ENCODE results near the gene FAM156A.
"Not testable (repeated sequence)": the region's sequence is repeated elsewhere in the genome, so short reads cannot be mapped to it uniquely, and the experiment has no call there.

Gene FAM156A

DNA sequence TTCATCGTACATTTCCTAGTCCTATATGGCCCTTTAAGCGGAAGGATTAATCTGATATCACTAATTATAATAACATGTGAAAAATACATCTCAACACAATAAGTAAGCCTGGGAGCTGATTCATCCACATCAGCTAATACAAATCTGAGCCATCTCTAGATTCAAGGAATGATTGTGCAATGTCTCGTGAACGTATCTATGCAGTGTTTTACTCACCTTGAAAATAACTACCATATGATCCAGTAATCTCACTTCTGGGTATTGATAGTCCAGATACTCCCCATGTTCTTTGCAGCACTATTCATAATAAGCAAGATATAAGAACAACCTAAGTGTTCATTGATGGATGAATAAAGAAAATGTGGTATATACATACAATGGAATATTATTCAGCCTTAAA lies 17.6 kb downstream of the FAM156A start:
- not testable (repeated sequence) for H3K9me3 ChIP-seq (replicated peaks in 1 of 2; ENCODE audit: control insufficient read depth in 2 of 2, insufficient read depth in 1 of 2, low read depth in 1 of 2, low read length in 2 of 2); H2AFZ ChIP-seq (ENCODE audit: low read length); H3K14ac ChIP-seq (ENCODE audit: low read length)

DNA sequence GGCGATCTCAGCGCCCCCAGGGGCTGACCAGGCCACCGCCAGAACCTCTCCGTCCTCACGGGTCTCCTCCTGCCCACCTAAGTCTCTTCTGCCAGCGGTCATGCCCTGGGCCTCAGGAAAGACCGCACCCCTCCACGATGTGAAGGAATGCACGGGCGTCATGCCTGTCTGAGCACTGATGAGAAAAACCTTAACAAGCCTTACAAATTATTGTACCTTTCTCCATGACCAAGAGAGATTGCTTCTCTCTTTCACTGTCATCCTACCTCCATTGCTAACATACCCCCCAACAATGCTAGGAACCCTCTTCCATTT lies 22.9 kb downstream of the FAM156A start:
- peak overlapping the region; percentile 71 for H3K14ac ChIP-seq (ENCODE audit: low read length)
- H3K9me3 ChIP-seq (replicated peaks in 1 of 2; ENCODE audit: control insufficient read depth in 2 of 2, insufficient read depth in 1 of 2, low read depth in 1 of 2, low read length in 2 of 2); H4K91ac ChIP-seq (ENCODE audit: low read depth, low read length, poor library complexity); H3K4me1 ChIP-seq (ENCODE audit: control insufficient read depth in 2 of 2, insufficient read depth in 1 of 2, low read depth in 1 of 2, low read length in 2 of 2); DNase-seq (ENCODE audit: low spot score); H2BK12ac ChIP-seq (ENCODE audit: low read length); H2BK120ac ChIP-seq (ENCODE audit: low read depth, low read length); H3K36me3 ChIP-seq (replicated peaks in 1 of 2; ENCODE audit: control insufficient read depth in 2 of 2, insufficient read depth in 2 of 2, low read length in 2 of 2); H3K27me3 ChIP-seq (ENCODE audit: control insufficient read depth in 3 of 3, insufficient read depth in 3 of 3, low read depth in 1 of 3, low read length in 3 of 3); H3K79me1 ChIP-seq (ENCODE audit: low read depth, low read length); H2BK15ac ChIP-seq (ENCODE audit: low read length): not testable (repeated sequence)
- H2AK5ac ChIP-seq (ENCODE audit: low read depth, low read length), result peak overlapping the region; percentile 70
- peak overlapping the region; percentile 43 for H3K23ac ChIP-seq (ENCODE audit: low read depth, low read length, poor library complexity)
- peak overlapping the region; percentile 87 for H2BK5ac ChIP-seq (ENCODE audit: low read length)
- peak overlapping the region; percentile 43 for H4K8ac ChIP-seq (ENCODE audit: low read depth, low read length)
- peak overlapping the region; percentile 54 for H3K4me2 ChIP-seq (ENCODE audit: insufficient read depth, low read length, poor library complexity, severe bottlenecking)
- H3K9ac ChIP-seq (ENCODE audit: low read depth, low read length, poor library complexity), result peak overlapping the region; percentile 97
- peak overlapping the region; percentile 95 for H3K18ac ChIP-seq (ENCODE audit: low read length)
- peak overlapping the region; percentile 76 for H2AFZ ChIP-seq (ENCODE audit: low read length)
- peak overlapping the region; percentile 57 to 89 for H3K4me3 ChIP-seq (ENCODE audit: low read length in 2 of 2)
- H3K27ac ChIP-seq (replicated peaks; ENCODE audit: low read length), result peak overlapping the region; percentile 90
- no CpG with 5 or more reads among the region's 10 CpGs for WGBS, 2 donors (ENCODE audit: extremely low coverage in 2 of 2, insufficient read length in 2 of 2, insufficient replicate concordance in 1 of 2)
- peak overlapping the region; percentile 23 for H3K4ac ChIP-seq (ENCODE audit: low read length)

More for the DNA sequence above, 17.6 kb downstream of the FAM156A start:
- not testable (repeated sequence) for H3K9ac ChIP-seq (ENCODE audit: low read depth, low read length, poor library complexity); H4K91ac ChIP-seq (ENCODE audit: low read depth, low read length, poor library complexity); H4K8ac ChIP-seq (ENCODE audit: low read depth, low read length); H3K27me3 ChIP-seq (ENCODE audit: control insufficient read depth in 3 of 3, insufficient read depth in 3 of 3, low read depth in 1 of 3, low read length in 3 of 3); H3K27ac ChIP-seq (replicated peaks; ENCODE audit: low read length); H3K4me2 ChIP-seq (ENCODE audit: insufficient read depth, low read length, poor library complexity, severe bottlenecking); H2BK5ac ChIP-seq (ENCODE audit: low read length); H3K36me3 ChIP-seq (replicated peaks in 1 of 2; ENCODE audit: control insufficient read depth in 2 of 2, insufficient read depth in 2 of 2, low read length in 2 of 2); H2BK120ac ChIP-seq (ENCODE audit: low read depth, low read length); H2BK12ac ChIP-seq (ENCODE audit: low read length); H3K23ac ChIP-seq (ENCODE audit: low read depth, low read length, poor library complexity); H3K4ac ChIP-seq (ENCODE audit: low read length); H3K79me1 ChIP-seq (ENCODE audit: low read depth, low read length); H3K4me1 ChIP-seq (ENCODE audit: control insufficient read depth in 2 of 2, insufficient read depth in 1 of 2, low read depth in 1 of 2, low read length in 2 of 2); H3K18ac ChIP-seq (ENCODE audit: low read length); DNase-seq (ENCODE audit: low spot score); H2AK5ac ChIP-seq (ENCODE audit: low read depth, low read length); H2BK15ac ChIP-seq (ENCODE audit: low read length); H3K4me3 ChIP-seq (ENCODE audit: low read length in 2 of 2)
- no CpG with 5 or more reads among the region's 4 CpGs for WGBS, 2 donors (ENCODE audit: extremely low coverage in 2 of 2, insufficient read length in 2 of 2, insufficient replicate concordance in 1 of 2)

DNA sequence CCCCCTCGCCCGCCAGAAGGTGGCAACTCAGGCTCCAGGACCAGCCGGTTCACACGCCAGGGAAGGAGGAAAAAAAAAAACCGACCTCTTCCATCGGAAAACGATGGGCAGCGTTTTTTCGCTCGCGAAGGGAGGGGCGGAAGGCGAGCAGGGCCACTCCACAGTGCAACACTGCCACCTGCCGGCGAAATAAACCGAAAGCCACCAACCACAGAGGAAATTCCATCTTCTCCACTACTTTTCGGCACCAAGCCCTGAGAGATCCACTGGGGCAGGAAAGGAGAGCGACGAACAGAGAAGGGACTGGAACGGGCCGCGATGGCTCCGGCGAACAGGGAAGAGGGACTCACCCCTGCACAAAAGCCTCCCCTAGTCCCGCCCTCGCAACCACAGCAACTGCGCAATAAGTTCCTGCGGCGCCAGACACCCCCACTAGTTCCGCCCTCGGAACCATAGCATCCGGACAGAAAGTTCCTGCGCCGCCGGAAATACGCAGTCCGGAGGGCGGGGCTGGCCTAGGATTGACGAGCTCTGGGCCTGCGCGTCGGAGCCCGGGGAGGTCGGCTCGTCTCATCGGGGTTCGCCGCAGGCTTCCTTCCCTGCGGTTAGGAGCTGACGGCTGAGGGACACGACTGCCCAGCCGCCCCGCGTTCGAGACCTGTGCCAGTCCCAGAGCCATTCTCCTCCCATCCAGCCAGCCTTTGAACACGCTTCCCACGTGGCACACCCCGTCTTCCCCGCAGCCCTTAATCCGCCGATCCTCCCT lies 23.4 kb downstream of the FAM156A start:
- WGBS, 2 donors (ENCODE audit: extremely low coverage in 2 of 2, insufficient read length in 2 of 2, insufficient replicate concordance in 1 of 2), result no CpG with 5 or more reads among the region's 61 CpGs
- H4K91ac ChIP-seq (ENCODE audit: low read depth, low read length, poor library complexity), result no peak overlapping the region
- H2AK5ac ChIP-seq (ENCODE audit: low read depth, low read length), result peak overlapping the region; percentile 70

DNA sequence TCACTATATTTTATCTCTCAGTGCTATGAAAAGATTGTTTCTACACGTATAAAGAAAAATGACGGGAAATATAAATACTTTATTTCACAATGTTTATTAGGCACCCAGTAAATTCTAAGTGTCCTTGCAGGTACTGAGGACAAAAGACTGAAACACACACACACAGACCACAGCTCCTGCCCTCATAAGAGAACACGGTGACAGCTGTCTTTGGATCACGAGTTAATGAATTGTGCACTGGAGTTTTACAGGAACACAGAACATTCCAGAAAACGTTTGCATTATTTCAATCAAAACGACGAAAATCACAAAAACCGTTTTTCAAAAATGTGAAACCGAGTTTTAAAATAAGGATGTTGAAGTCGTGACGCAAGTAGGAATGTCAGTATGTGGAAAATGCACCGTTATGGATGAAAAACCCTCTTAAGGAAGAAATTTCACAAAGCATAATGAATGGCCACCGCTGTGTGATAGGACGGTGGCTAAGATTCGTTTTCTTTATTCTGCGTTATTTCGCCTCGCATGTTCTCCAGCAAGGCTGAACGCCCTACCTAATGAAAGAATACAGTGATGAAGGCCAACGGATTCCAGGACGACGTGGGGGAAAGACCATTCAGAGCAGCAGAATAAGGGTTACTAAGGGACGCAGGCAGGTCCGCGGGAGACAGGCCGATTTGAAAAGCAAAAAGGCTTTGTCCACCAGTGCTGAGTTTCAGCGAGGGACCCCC lies 24.2 kb downstream of the FAM156A start:
- Histone ChIP-seq H2BK120ac (ENCODE audit: low read depth, low read length) (no peak overlapping the region), H3K4me2 (ENCODE audit: insufficient read depth, low read length, poor library complexity, severe bottlenecking) (peak overlapping the region; percentile 18), H2BK5ac (ENCODE audit: low read length) (no peak overlapping the region), H3K4me1 (ENCODE audit: control insufficient read depth in 2 of 2, insufficient read depth in 1 of 2, low read depth in 1 of 2, low read length in 2 of 2) (no peaks in the 10 kb centered on the region), H3K23ac (ENCODE audit: low read depth, low read length, poor library complexity) (no peak overlapping the region), H3K4me3 (ENCODE audit: low read length in 2 of 2) (peak overlapping the region; percentile 40 to 69), H3K4ac (ENCODE audit: low read length) (no peak overlapping the region), H2BK12ac (ENCODE audit: low read length) (no peak overlapping the region), H3K36me3 (replicated peaks in 1 of 2; ENCODE audit: control insufficient read depth in 2 of 2, insufficient read depth in 2 of 2, low read length in 2 of 2) (no peaks in the 10 kb centered on the region), H3K14ac (ENCODE audit: low read length) (no peak overlapping the region), H3K79me1 (ENCODE audit: low read depth, low read length) (no peaks in the 10 kb centered on the region), H4K91ac (ENCODE audit: low read depth, low read length, poor library complexity) (no peak overlapping the region), H2AFZ (ENCODE audit: low read length) (peak overlapping the region; percentile 42), H3K9ac (ENCODE audit: low read depth, low read length, poor library complexity) (peak overlapping the region; percentile 30), H3K27me3 (ENCODE audit: control insufficient read depth in 3 of 3, insufficient read depth in 3 of 3, low read depth in 1 of 3, low read length in 3 of 3) (no peaks in the 10 kb centered on the region), H2AK5ac (ENCODE audit: low read depth, low read length) (no peak overlapping the region), H2BK15ac (ENCODE audit: low read length) (no peak overlapping the region), H3K27ac (replicated peaks; ENCODE audit: low read length) (peak overlapping the region; percentile 98), H4K8ac (ENCODE audit: low read depth, low read length) (no peak overlapping the region), H3K9me3 (replicated peaks in 1 of 2; ENCODE audit: control insufficient read depth in 2 of 2, insufficient read depth in 1 of 2, low read depth in 1 of 2, low read length in 2 of 2) (no peaks in the 10 kb centered on the region), H3K18ac (ENCODE audit: low read length) (no peak overlapping the region)
- DNase-seq (ENCODE audit: low spot score), result no peak
- no CpG with 5 or more reads among the region's 27 CpGs for WGBS, 2 donors (ENCODE audit: extremely low coverage in 2 of 2, insufficient read length in 2 of 2, insufficient replicate concordance in 1 of 2)

More for the DNA sequence above, 23.4 kb downstream of the FAM156A start:
- Histone ChIP-seq H3K4ac (ENCODE audit: low read length) (peak overlapping the region; percentile 23), H3K4me3 (ENCODE audit: low read length in 2 of 2) (peak overlapping the region; percentile 57 to 89), H2AFZ (ENCODE audit: low read length) (peak overlapping the region; percentile 76), H3K79me1 (ENCODE audit: low read depth, low read length) (no peaks in the 10 kb centered on the region), H3K14ac (ENCODE audit: low read length) (peak overlapping the region; percentile 71), H3K4me1 (ENCODE audit: control insufficient read depth in 2 of 2, insufficient read depth in 1 of 2, low read depth in 1 of 2, low read length in 2 of 2) (no peaks in the 10 kb centered on the region), H2BK12ac (ENCODE audit: low read length) (no peak overlapping the region), H3K27me3 (ENCODE audit: control insufficient read depth in 3 of 3, insufficient read depth in 3 of 3, low read depth in 1 of 3, low read length in 3 of 3) (no peaks in the 10 kb centered on the region), H3K23ac (ENCODE audit: low read depth, low read length, poor library complexity) (peak overlapping the region; percentile 43), H4K8ac (ENCODE audit: low read depth, low read length) (no peak overlapping the region), H2BK5ac (ENCODE audit: low read length) (peak overlapping the region; percentile 87), H3K9ac (ENCODE audit: low read depth, low read length, poor library complexity) (peak overlapping the region; percentile 97), H2BK15ac (ENCODE audit: low read length) (no peak overlapping the region), H3K36me3 (replicated peaks in 1 of 2; ENCODE audit: control insufficient read depth in 2 of 2, insufficient read depth in 2 of 2, low read length in 2 of 2) (no peaks in the 10 kb centered on the region), H3K18ac (ENCODE audit: low read length) (peak overlapping the region; percentile 95), H2BK120ac (ENCODE audit: low read depth, low read length) (no peak overlapping the region), H3K9me3 (replicated peaks in 1 of 2; ENCODE audit: control insufficient read depth in 2 of 2, insufficient read depth in 1 of 2, low read depth in 1 of 2, low read length in 2 of 2) (no peaks in the 10 kb centered on the region), H3K27ac (replicated peaks; ENCODE audit: low read length) (peak overlapping the region; percentile 96), H3K4me2 (ENCODE audit: insufficient read depth, low read length, poor library complexity, severe bottlenecking) (peak overlapping the region; percentile 54)
- peak; percentile 88 for DNase-seq (ENCODE audit: low spot score)

Data from neuronal stem cell (in vitro differentiated cells).